ACHN (cell line): Measurements from ENCODE around the gene ADAM20.
"Not testable (repeated sequence)": the region's sequence is repeated elsewhere in the genome, so short reads cannot be mapped to it uniquely, and the experiment has no call there.

ENCODE experiments used
- DNase-seq: peaks from one replicate; pipeline ENCODE4 v3.0.0-alpha.2; 2015
- in situ Hi-C: cut with HindIII; loops from 2 replicates; pipeline ENCODE4 v1.10.0; 2017; ENCODE audit warnings: low sequenced_read_pairs, low pct_ligation_motif_present, low pct_unique_long_range_greater_than_20kb

Gene ADAM20

DNA sequence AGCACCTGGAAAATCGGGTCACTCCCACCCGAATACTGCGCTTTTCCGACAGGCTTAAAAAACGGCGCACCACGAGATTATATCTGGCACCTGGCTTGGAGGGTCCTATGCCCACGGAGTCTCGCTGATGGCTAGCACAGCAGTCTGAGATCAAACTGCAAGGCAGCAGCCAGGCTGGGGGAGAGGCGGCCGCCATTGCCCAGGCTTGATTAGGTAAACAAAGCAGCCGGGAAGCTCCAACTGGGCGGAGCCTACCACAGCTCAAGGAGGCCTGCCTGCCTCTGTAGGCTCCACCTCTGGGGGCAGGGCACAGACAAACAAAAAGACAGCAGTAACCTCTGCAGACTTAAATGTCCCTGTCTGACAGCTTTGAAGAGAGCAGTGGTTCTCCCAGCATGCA lies 59.3 kb downstream of the ADAM20 start:
- in situ Hi-C loops, DNase-seq: not testable (repeated sequence)

DNA sequence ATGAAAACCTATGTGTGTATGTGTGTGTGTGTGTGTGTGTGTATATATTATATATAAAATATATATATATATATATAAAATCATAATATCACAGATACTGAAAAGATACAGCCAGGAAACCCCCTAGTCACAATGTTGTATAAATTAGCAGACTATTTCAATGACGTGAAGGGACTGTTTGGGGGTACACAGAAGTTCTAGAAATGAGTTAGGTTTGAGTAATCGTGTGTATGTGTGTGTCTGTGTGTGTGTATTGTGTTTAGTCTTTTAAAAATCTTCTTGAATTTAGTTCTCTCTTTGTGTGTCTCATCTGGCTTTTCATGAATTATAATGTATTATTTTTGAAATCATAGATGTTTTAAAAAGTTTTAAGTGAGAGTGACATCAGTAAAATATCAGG lies 61.0 kb downstream of the ADAM20 start:
- no peak for DNase-seq
- in situ Hi-C loops, result no loop called here
